Measurements from ENCODE around the gene CCDC66.
"Not testable (repeated sequence)": the region's sequence is repeated elsewhere in the genome, so short reads cannot be mapped to it uniquely, and the experiment has no call there.

Gene CCDC66

GRCh38 chr3:56556908-56557830 is at the start of gene CCDC66:
Gene CCDC66, plus strand, starts transcription at chr3:56557175. Its CDS starts 68 bp downstream, at chr3:56557243.
- DNase-seq = peak; percentile 96

GRCh38 chr3:56519641-56520040 is 37.3 kb upstream of the CCDC66 start:
- no peak for DNase-seq

- no peak for DNase-seq
These were observed 34.6 kb upstream of the CCDC66 start for GRCh38 chr3:56522374-56522773.

- no peak for DNase-seq
These were observed 31.7 kb upstream of the CCDC66 start for GRCh38 chr3:56525291-56525690.

GRCh38 chr3:56536735-56537134 is 20.2 kb upstream of the CCDC66 start:
- DNase-seq = no peak

- DNase-seq = no peak
These were observed 9.5 kb upstream of the CCDC66 start for GRCh38 chr3:56547486-56547885.

GRCh38 chr3:56557831-56558170 is 826 bp downstream of the CCDC66 start:
- no peak for DNase-seq

GRCh38 chr3:56573501-56573900 is 16.5 kb downstream of the CCDC66 start:
- DNase-seq = no peak

GRCh38 chr3:56581941-56582340 is 25.0 kb downstream of the CCDC66 start:
- not testable (repeated sequence) for DNase-seq

GRCh38 chr3:56584275-56584674 is 27.3 kb downstream of the CCDC66 start:
- not testable (repeated sequence) for DNase-seq

GRCh38 chr3:56590814-56591213 is 33.8 kb downstream of the CCDC66 start:
- DNase-seq = no peak

- DNase-seq = no peak
These were observed 34.3 kb downstream of the CCDC66 start for GRCh38 chr3:56591262-56591661.

GRCh38 chr3:56593455-56594158 is 36.6 kb downstream of the CCDC66 start:
- DNase-seq = peak; percentile 83

GRCh38 chr3:56595975-56596840 is 39.2 kb downstream of the CCDC66 start:
- no peak for DNase-seq

- DNase-seq = peak; percentile 29
These were observed 51.5 kb downstream of the CCDC66 start for GRCh38 chr3:56608479-56608878.

- peak; percentile 12 for DNase-seq
These were observed 53.8 kb downstream of the CCDC66 start for GRCh38 chr3:56610669-56611335.

- DNase-seq = no peak
These were observed 54.4 kb downstream of the CCDC66 start for GRCh38 chr3:56611364-56611763.

- DNase-seq = peak; percentile 25
These were observed 55.2 kb downstream of the CCDC66 start for GRCh38 chr3:56612146-56612545.

- DNase-seq = no peak
These were observed 56.0 kb downstream of the CCDC66 start for GRCh38 chr3:56613016-56613415.

GRCh38 chr3:56616478-56617006 is 59.6 kb downstream of the CCDC66 start:
- no peak for DNase-seq

- no peak for DNase-seq
These were observed 63.4 kb downstream of the CCDC66 start for GRCh38 chr3:56620371-56620770.

GRCh38 chr3:56621681-56622080 is 64.7 kb downstream of the CCDC66 start:
- DNase-seq = no peak
